Transverse colon (tissue), 4 donors: ENCODE measurements around the gene IPO5. TPM values are rescaled to one million over a fixed set of nuclear protein-coding genes. Genes with fewer than 3 reads are reported as not detected.

ENCODE experiments used
- DNase-seq: peaks from one replicate; pipeline ENCODE4 v3.0.0-alpha.2; 2019
- H3K27ac ChIP-seq, 4 donors: fragments of 200-600 bp; sonication (generic); 2 replicates each; pipeline ENCODE4 v1.5.1; 2016 to 2018; ENCODE audit warnings: inconsistent platforms in 4 of 4
- H3K27me3 ChIP-seq: fragments of 200-600 bp; sonication (generic); 2 replicates; pipeline ENCODE4 v1.5.1; 2017; ENCODE audit warnings: inconsistent platforms
- H3K36me3 ChIP-seq, 4 donors: fragments of 200-600 bp; sonication (generic); 2 replicates each; pipeline ENCODE4 v1.5.1; 2017 to 2019; ENCODE audit warnings: inconsistent platforms in 4 of 4
- H3K4me1 ChIP-seq, 4 donors: fragments of 200-600 bp; sonication (generic); 2 replicates each; pipeline ENCODE4 v1.5.1; 2017 to 2020; ENCODE audit warnings: inconsistent platforms in 4 of 4
- H3K4me3 ChIP-seq, 4 donors: fragments of 200-600 bp; sonication (generic); 1 replicate in 1 of 4; 2 replicates in 3 of 4; pipeline versions ENCODE4 v1.5.1 to v1.6.1; 2017 to 2019; ENCODE audit warnings: inconsistent platforms in 4 of 4
- H3K9me3 ChIP-seq, 2 donors: fragments of 200-600 bp; sonication (generic); 2 replicates each; pipeline ENCODE4 v1.5.1; 2017 to 2019; ENCODE audit warnings: inconsistent platforms in 2 of 2
- CTCF ChIP-seq, 5 experiments: fragments of 200-600 bp in 3 of 5; fragments of 450-650 bp in 2 of 5; sonication (generic) in 3 of 5; IDR thresholded peaks; 1 replicate in 2 of 5; 2 replicates in 3 of 5; pipeline ENCODE4 v1.5.1; 2016 to 2017; ENCODE audit warnings: antibody characterized with exemption in 5 of 5, inconsistent platforms in 3 of 5, mild to moderate bottlenecking in 2 of 5, moderate library complexity in 1 of 5
- EP300 ChIP-seq: sonication (generic); formaldehyde crosslinking; IDR thresholded peaks from one replicate; pipeline ENCODE4 v1.6.1; 2017; ENCODE audit warnings: antibody characterized with exemption, low read depth
- POLR2A ChIP-seq: fragments of 450-650 bp; IDR thresholded peaks from one replicate; pipeline ENCODE4 v1.6.1; 2016; ENCODE audit warnings: antibody characterized with exemption, mild to moderate bottlenecking, moderate library complexity
- POLR2AphosphoS5 ChIP-seq, 3 donors: sonication (generic); formaldehyde crosslinking; IDR thresholded peaks; one replicate each; pipeline ENCODE4 v1.6.1; 2016; ENCODE audit warnings: antibody characterized with exemption in 3 of 3
- WGBS, 2 donors: methylation state at CpG; one replicate each; pipeline ENCODE4 v1.1.5; 2018; ENCODE audit warnings: low coverage in 1 of 2; 5-methylcytosine and 5-hydroxymethylcytosine counted together
- in situ Hi-C, 4 donors: fragments of 200-750 bp; cut with MboI; loops; one replicate each; pipeline versions ENCODE4 v1.15.0 to v1.15.1; 2017; ENCODE audit warnings: low sequenced_read_pairs in 3 of 4, low pct_ligation_motif_present in 1 of 4, low pct_unique_long_range_greater_than_20kb in 1 of 4
- intact Hi-C: fragments of 100-400 bp; cut with DNase I; formaldehyde crosslinking; loops from one replicate; pipeline ENCODE4 v1.15.1; 2023; ENCODE audit warnings: low total_unique reads
- small RNA-seq, 4 donors: library from RNA; depleted of rRNA; stranded (forward); fragments of <200 nt; gene quantifications; one replicate each; pipeline ENCODE3, GENCODE V24; 2016
- total RNA-seq, 4 donors: library from RNA; depleted of rRNA; stranded (reverse); fragments of >200 nt; gene quantifications; one replicate each; pipeline ENCODE4 v1.1.0, GENCODE V29; 2016

IPO5 gene
- total RNA-seq, 4 donors from 2014 or later, result 18.3 to 114 (median 51.9) TPM

- Histone ChIP-seq H3K9me3 (no peaks in the 10 kb centered on the region), H3K36me3 (no peaks in the 10 kb centered on the region), H3K4me1 (no peaks in the 10 kb centered on the region), H3K4me3 (no peak overlapping the region), H3K27ac (no peak overlapping the region), H3K27me3 (no peaks in the 10 kb centered on the region)
- WGBS, 2 donors, result 68% methylated on average over 9 of the region's 9 CpGs; no CpG with 5 or more reads in 1 of the 2 donors
- DNase-seq, result no peak
- in situ Hi-C loops (no loop called here), intact Hi-C loops (no loop called here)
- TF ChIP-seq POLR2AphosphoS5 (IDR thresholded peaks at IDR 0.05) (no peak), EP300 (no peak), POLR2A (no peak), CTCF (IDR thresholded peaks at IDR 0.05) (no peak)
These were observed 115.0 kb downstream of the IPO5 start for GRCh38 chr13:98068521-98068920.

DNA sequence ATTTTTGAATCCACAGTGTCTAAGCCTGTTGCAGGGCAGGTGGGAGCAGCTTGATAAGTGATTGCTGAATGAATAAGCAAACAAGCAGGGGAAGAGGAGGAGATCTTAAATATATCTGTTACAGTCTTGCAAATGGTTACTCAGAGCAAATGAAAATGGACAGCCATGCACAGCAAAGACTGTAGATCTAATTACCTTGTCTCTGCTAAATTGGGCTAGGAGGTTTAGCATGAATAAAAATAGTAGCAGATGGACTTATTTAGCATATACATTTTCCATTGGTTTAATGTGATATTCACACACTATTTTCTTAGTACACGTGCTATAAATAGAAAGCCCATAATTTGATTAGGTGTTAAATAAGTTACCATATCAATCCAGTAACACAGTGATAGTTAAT is 116.5 kb downstream of the IPO5 start:
- Histone ChIP-seq H3K27ac (no peak overlapping the region), H3K27me3 (no peaks in the 10 kb centered on the region), H3K4me1 (no peaks in the 10 kb centered on the region), H3K36me3 (no peaks in the 10 kb centered on the region), H3K9me3 (no peaks in the 10 kb centered on the region), H3K4me3 (no peak overlapping the region)
- TF ChIP-seq POLR2A (no peak), POLR2AphosphoS5 (IDR thresholded peaks at IDR 0.05) (no peak), EP300 (no peak), CTCF (IDR thresholded peaks at IDR 0.05) (no peak)
- WGBS, 2 donors, result 77 to 92% methylated on average over 1 of the region's 1 CpG
- DNase-seq, result no peak
- in situ Hi-C loops (no loop called here), intact Hi-C loops (no loop called here)

- no peaks in the 10 kb centered on the region for H3K4me1 ChIP-seq
- TF ChIP-seq EP300 (no peak), CTCF (IDR thresholded peaks at IDR 0.05) (no peak), POLR2A (no peak), POLR2AphosphoS5 (IDR thresholded peaks at IDR 0.05) (no peak)
- no peak overlapping the region for H3K27ac ChIP-seq
- WGBS, 2 donors, result 91 to 95% methylated on average over 1 of the region's 1 CpG
- no peaks in the 10 kb centered on the region for H3K36me3 ChIP-seq
- intact Hi-C loops, result no loop called here
- in situ Hi-C loops, result no loop called here
- DNase-seq, result no peak
- no peaks in the 10 kb centered on the region for H3K9me3 ChIP-seq
- no peaks in the 10 kb centered on the region for H3K27me3 ChIP-seq
- H3K4me3 ChIP-seq, result no peak overlapping the region
These were observed 117.8 kb downstream of the IPO5 start for GRCh38 chr13:98071316-98071715.

DNA sequence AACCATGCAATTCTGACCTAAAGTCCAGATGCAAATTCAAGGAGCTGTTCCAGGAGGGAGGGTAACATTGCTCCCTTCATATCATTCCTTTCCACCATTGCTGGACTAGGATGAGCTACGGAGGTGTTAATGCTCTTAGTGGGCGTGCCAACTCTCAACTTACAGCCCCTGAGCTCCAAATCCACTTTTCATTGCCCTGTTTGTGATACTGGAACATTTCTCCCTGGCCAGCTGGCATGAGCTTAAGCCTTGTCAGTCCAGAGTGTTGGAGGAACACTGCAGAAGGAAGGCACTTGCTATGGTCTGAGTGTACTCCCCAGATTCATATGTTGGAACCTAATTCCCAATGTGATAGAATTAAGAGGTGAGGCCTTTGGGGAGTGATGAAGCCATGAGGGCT is 119.0 kb downstream of the IPO5 start:
- in situ Hi-C loops (no loop called here), intact Hi-C loops (no loop called here)
- DNase-seq, result no peak
- Histone ChIP-seq H3K36me3 (no peaks in the 10 kb centered on the region), H3K9me3 (no peaks in the 10 kb centered on the region), H3K27ac (no peak overlapping the region), H3K4me3 (no peak overlapping the region), H3K27me3 (no peaks in the 10 kb centered on the region), H3K4me1 (no peaks in the 10 kb centered on the region)
- 73 to 95% methylated on average over 2 of the region's 2 CpGs for WGBS, 2 donors
- TF ChIP-seq CTCF (IDR thresholded peaks at IDR 0.05) (no peak), POLR2A (no peak), EP300 (no peak), POLR2AphosphoS5 (IDR thresholded peaks at IDR 0.05) (no peak)

Small RNAs within 50 kb of the gene (small RNA-seq; reads per million reads assigned to genes)
- gene FTLP8, result 0 reads per million in 4 donors

Other genes starting within 250 kb of the IPO5 start
- 10 to 100 TPM; 32.8 to 41.8 (median 38.3) TPM for gene FARP1, start 189.4 kb downstream of the IPO5 start, total RNA-seq
- not detected for gene RNF113B, start 223.6 kb downstream of the IPO5 start, total RNA-seq